ENCODE measurements around the gene KRT31.

GRCh38 chr17:41440531-41441033 lies 43.2 kb upstream of the KRT31 start, which contains the start of gene KRT38:
- TF ChIP-seq CTCF (IDR thresholded peaks at IDR 0.05): no peak
- no peak for TF ChIP-seq POLR2A (IDR thresholded peaks at IDR 0.05)

All from stomach (tissue), 4 donors.